T-cell (primary cell): ENCODE measurements around the gene CFAP46. TPM values are rescaled to one million over a fixed set of nuclear protein-coding genes. Genes with fewer than 3 reads are reported as not detected.

Experiments
- ATAC-seq, 4 experiments: fragments of 200-7000 bp in 3 of 4; fragments of 150-1000 bp in 1 of 4; cut with Tn5 transposase; replicated peaks in 1 of 4; 1 replicate in 3 of 4; 2 replicates in 1 of 4; pipeline ENCODE4 v1.10.0; 2021; ENCODE audit warnings: moderate library complexity in 3 of 4, mild to moderate bottlenecking in 2 of 4, moderate number of reproducible peaks in 1 of 4
- CTCF ChIA-PET, 2 donors: fragments of 300-600 bp; sonication (Branson Sonifier 250); formaldehyde crosslinking; loops; one replicate each; lab custom pipeline; 2022; ENCODE audit warnings: antibody characterized with exemption in 2 of 2; lab: Charles Lee
- POLR2A ChIA-PET, 2 donors: fragments of 300-600 bp; sonication (Branson Sonifier 250); formaldehyde crosslinking; loops; one replicate each; lab custom pipeline; 2022; ENCODE audit warnings: antibody characterized with exemption in 2 of 2; lab: Charles Lee
- DNase-seq, 35 experiments: peaks; one replicate each; pipeline versions ENCODE4 v3.0.0 to v3.0.0-alpha.2; 2013 to 2023
- H3K27ac ChIP-seq: one replicate; pipeline ENCODE4 v1.5.1; 2013; ENCODE audit warnings: low read length
- H3K27me3 ChIP-seq, 2 experiments: replicated peaks in 1 of 2; 1 replicate in 1 of 2; 2 replicates in 1 of 2; pipeline versions ENCODE4 v1.6.1 to v1.7.0; 2013; ENCODE audit warnings: low read length in 1 of 2, mixed read lengths in 1 of 2; ENCODE audit not compliant: control insufficient read depth in 2 of 2, insufficient read depth in 2 of 2; ENCODE audit errors: extremely low read depth in 1 of 2
- H3K36me3 ChIP-seq, 2 donors: 1 replicate in 1 of 2; 2 replicates in 1 of 2; pipeline versions ENCODE4 v1.6.1 to v1.7.0; 2013; ENCODE audit warnings: low read length in 1 of 2; ENCODE audit not compliant: control insufficient read depth in 2 of 2, insufficient read depth in 1 of 2; ENCODE audit errors: extremely low read depth in 1 of 2
- H3K4me1 ChIP-seq, 2 experiments: 1 replicate in 1 of 2; 2 replicates in 1 of 2; pipeline versions ENCODE4 v1.6.1 to v1.7.0; 2013; ENCODE audit warnings: low read length in 2 of 2, mixed read lengths in 1 of 2; ENCODE audit not compliant: insufficient read depth in 2 of 2, control insufficient read depth in 1 of 2; ENCODE audit errors: extremely low read depth in 1 of 2
- H3K4me3 ChIP-seq, 2 donors: 1 replicate in 1 of 2; 2 replicates in 1 of 2; pipeline versions ENCODE4 v1.5.1 to v1.7.0; 2013; ENCODE audit warnings: mild to moderate bottlenecking in 2 of 2, low read length in 1 of 2, moderate library complexity in 1 of 2; ENCODE audit not compliant: control insufficient read depth in 1 of 2; ENCODE audit errors: extremely low read depth in 1 of 2
- H3K9me3 ChIP-seq: 2 replicates; pipeline ENCODE4 v1.7.0; 2013
- H3K27ac Mint-ChIP-seq, 2 donors: one replicate each; pipeline ENCODE4 v1.8.0; 2020 to 2021; ENCODE audit warnings: mild to moderate bottlenecking in 2 of 2, mixed read lengths in 2 of 2
- H3K27me3 Mint-ChIP-seq, 2 donors: one replicate each; pipeline ENCODE4 v1.8.0; 2021 to 2022; ENCODE audit warnings: mixed read lengths in 2 of 2
- H3K36me3 Mint-ChIP-seq: one replicate; pipeline ENCODE4 v1.8.0; 2021; ENCODE audit warnings: mixed read lengths
- H3K4me1 Mint-ChIP-seq, 3 donors: one replicate each; pipeline ENCODE4 v1.8.0; 2020 to 2022; ENCODE audit warnings: mixed read lengths in 3 of 3, mild to moderate bottlenecking in 1 of 3
- H3K4me3 Mint-ChIP-seq, 3 donors: one replicate each; pipeline ENCODE4 v1.8.0; 2020 to 2022; ENCODE audit warnings: mild to moderate bottlenecking in 3 of 3, mixed read lengths in 3 of 3, moderate library complexity in 3 of 3
- H3K9me3 Mint-ChIP-seq, 3 donors: one replicate each; pipeline ENCODE4 v1.8.0; 2020 to 2022; ENCODE audit warnings: mixed read lengths in 3 of 3
- WGBS: methylation state at CpG from one replicate; pipeline ENCODE4 v1.1.5; 2013; ENCODE audit warnings: missing lambda C conversion rate; ENCODE audit not compliant: insufficient coverage; 5-methylcytosine and 5-hydroxymethylcytosine counted together
- total RNA-seq, 35 experiments: library from RNA in 6 of 35; stranded (reverse) in 6 of 35; fragments of 120-200 nt in 1 of 35; gene quantifications; one replicate each; pipeline versions ENCODE4 v1.2.1 to v1.2.4 and lab custom pipeline; 2013 to 2026

Gene CFAP46
- total RNA-seq, 5 donors from 2014 or later (not counting 1 experiment from before 2014, with no cell fraction given), result not detected

- no peak overlapping the region for H3K27ac ChIP-seq
- no peaks in the 10 kb centered on the region for H3K36me3 ChIP-seq
- no peak overlapping the region for H3K4me3 ChIP-seq
- Mint-ChIP-seq H3K36me3 (no peaks in the 10 kb centered on the region), H3K9me3 (peaks cover 0 to 4% (median 0%) of the 10 kb centered on the region in 3 donors), H3K4me3 (no peak overlapping the region), H3K27ac (no peak overlapping the region), H3K4me1 (peaks cover 0 to 1% (median 0%) of the 10 kb centered on the region in 3 donors), H3K27me3 (peaks cover 27 to 29% of the 10 kb centered on the region in 2 donors)
- WGBS, result 79% methylated on average over 22 of the region's 27 CpGs
- ChIA-PET POLR2A (no interaction called here), CTCF (no interaction called here)
- ATAC-seq (no peak), DNase-seq (no peak)
- peaks cover 0 to 45% of the 10 kb centered on the region in 2 experiments for H3K27me3 ChIP-seq
- no peaks in the 10 kb centered on the region for H3K4me1 ChIP-seq
- H3K9me3 ChIP-seq, result no peaks in the 10 kb centered on the region
These were observed 64.2 kb downstream of the CFAP46 start for GRCh38 chr10:132878091-132878729.

- Mint-ChIP-seq H3K4me1 (peaks cover 0 to 1% (median 0%) of the 10 kb centered on the region in 3 donors), H3K36me3 (no peaks in the 10 kb centered on the region), H3K9me3 (peaks cover 0 to 4% (median 0%) of the 10 kb centered on the region in 3 donors), H3K27me3 (peaks cover 29 to 31% of the 10 kb centered on the region in 2 donors), H3K4me3 (no peak overlapping the region), H3K27ac (no peak overlapping the region)
- ATAC-seq (no peak), DNase-seq (no peak)
- Histone ChIP-seq H3K27ac (no peak overlapping the region), H3K9me3 (no peaks in the 10 kb centered on the region), H3K27me3 (peaks cover 0 to 49% of the 10 kb centered on the region in 2 experiments), H3K4me3 (no peak overlapping the region), H3K4me1 (no peaks in the 10 kb centered on the region), H3K36me3 (no peaks in the 10 kb centered on the region)
- ChIA-PET POLR2A (no interaction called here), CTCF (no interaction called here)
- WGBS, result 82% methylated on average over 12 of the region's 12 CpGs
These were observed 64.9 kb downstream of the CFAP46 start for GRCh38 chr10:132877473-132877872.

GRCh38 chr10:132876993-132877431 is 65.4 kb downstream of the CFAP46 start:
- H3K9me3 Mint-ChIP-seq, result peaks cover 0 to 4% (median 0%) of the 10 kb centered on the region in 3 donors
- H3K4me3 Mint-ChIP-seq, result no peak overlapping the region
- ChIA-PET CTCF (interaction anchor here in 1 of 2 donors (0.5 kb wide), 1 partner anchor 241 kb away, joined by 3 read pairs; no protein-coding TSS in a partner anchor), POLR2A (no interaction called here)
- Histone ChIP-seq H3K9me3 (no peaks in the 10 kb centered on the region), H3K4me1 (no peaks in the 10 kb centered on the region), H3K27me3 (peaks cover 0 to 50% of the 10 kb centered on the region in 2 experiments), H3K27ac (no peak overlapping the region), H3K4me3 (no peak overlapping the region), H3K36me3 (no peaks in the 10 kb centered on the region)
- H3K27me3 Mint-ChIP-seq, result peaks cover 29 to 31% of the 10 kb centered on the region in 2 donors
- WGBS, result 79% methylated on average over 15 of the region's 15 CpGs
- H3K27ac Mint-ChIP-seq, result no peak overlapping the region
- peaks cover 0 to 1% (median 0%) of the 10 kb centered on the region in 3 donors for H3K4me1 Mint-ChIP-seq
- DNase-seq, result peak in 2 of 35 experiments; percentile 4 to 20
- ATAC-seq, result no peak
- H3K36me3 Mint-ChIP-seq, result no peaks in the 10 kb centered on the region

GRCh38 chr10:132876131-132876860 is 66.1 kb downstream of the CFAP46 start:
- Mint-ChIP-seq H3K27me3 (peaks cover 29 to 33% of the 10 kb centered on the region in 2 donors), H3K9me3 (peaks cover 0 to 4% (median 0%) of the 10 kb centered on the region in 3 donors), H3K4me1 (peaks cover 0 to 1% (median 0%) of the 10 kb centered on the region in 3 donors), H3K27ac (peak overlapping the region in 1 of 2 donors; percentile 11), H3K36me3 (no peaks in the 10 kb centered on the region), H3K4me3 (no peak overlapping the region)
- H3K27me3 ChIP-seq, result peaks cover 0 to 50% of the 10 kb centered on the region in 2 experiments
- H3K36me3 ChIP-seq, result no peaks in the 10 kb centered on the region
- WGBS, result 90% methylated on average over 17 of the region's 18 CpGs
- H3K4me1 ChIP-seq, result no peaks in the 10 kb centered on the region
- POLR2A ChIA-PET, result no interaction called here
- DNase-seq (peak in 2 of 35 experiments; percentile 7 to 19), ATAC-seq (no peak)
- no peaks in the 10 kb centered on the region for H3K9me3 ChIP-seq
- CTCF ChIA-PET, result interaction anchor here in 1 of 2 donors (0.5 kb wide), 1 partner anchor 240 kb away, joined by 3 read pairs; no protein-coding TSS in a partner anchor
- no peak overlapping the region for H3K4me3 ChIP-seq
- no peak overlapping the region for H3K27ac ChIP-seq

- H3K9me3 Mint-ChIP-seq, result peaks cover 0 to 4% (median 0%) of the 10 kb centered on the region in 3 donors
- Histone ChIP-seq H3K27me3 (peaks cover 0 to 52% of the 10 kb centered on the region in 2 experiments), H3K4me3 (no peak overlapping the region), H3K9me3 (no peaks in the 10 kb centered on the region), H3K27ac (no peak overlapping the region), H3K36me3 (no peaks in the 10 kb centered on the region), H3K4me1 (no peaks in the 10 kb centered on the region)
- WGBS, result no CpG with 5 or more reads among the region's 2 CpGs
- H3K27me3 Mint-ChIP-seq, result peaks cover 29 to 35% of the 10 kb centered on the region in 2 donors
- DNase-seq (no peak), ATAC-seq (no peak)
- H3K36me3 Mint-ChIP-seq, result no peaks in the 10 kb centered on the region
- ChIA-PET CTCF (no interaction called here), POLR2A (no interaction called here)
- no peak overlapping the region for H3K4me3 Mint-ChIP-seq
- no peak overlapping the region for H3K27ac Mint-ChIP-seq
- H3K4me1 Mint-ChIP-seq, result peaks cover 0 to 1% (median 0%) of the 10 kb centered on the region in 3 donors
These were observed 66.9 kb downstream of the CFAP46 start for GRCh38 chr10:132875435-132875834.

GRCh38 chr10:132873395-132873794 is 69.0 kb downstream of the CFAP46 start:
- Histone ChIP-seq H3K36me3 (no peaks in the 10 kb centered on the region), H3K27ac (no peak overlapping the region), H3K4me3 (no peak overlapping the region), H3K4me1 (no peaks in the 10 kb centered on the region), H3K27me3 (peaks cover 0 to 40% of the 10 kb centered on the region in 2 experiments), H3K9me3 (no peaks in the 10 kb centered on the region)
- no peaks in the 10 kb centered on the region for H3K4me1 Mint-ChIP-seq
- H3K27ac Mint-ChIP-seq, result no peak overlapping the region
- H3K4me3 Mint-ChIP-seq, result no peak overlapping the region
- no peaks in the 10 kb centered on the region for H3K36me3 Mint-ChIP-seq
- ChIA-PET CTCF (no interaction called here), POLR2A (no interaction called here)
- peaks cover 0 to 4% (median 0%) of the 10 kb centered on the region in 3 donors for H3K9me3 Mint-ChIP-seq
- WGBS, result 71% methylated on average over 10 of the region's 12 CpGs
- peaks cover 29 to 32% of the 10 kb centered on the region in 2 donors for H3K27me3 Mint-ChIP-seq
- ATAC-seq (no peak), DNase-seq (no peak)
